ENCODE measurements around the gene RBM19. TPM values are rescaled to one million over a fixed set of nuclear protein-coding genes. Genes with fewer than 3 reads are reported as not detected.

Gene RBM19
- total RNA-seq, 1 donor from 2014 or later, result 31.1 TPM

DNA sequence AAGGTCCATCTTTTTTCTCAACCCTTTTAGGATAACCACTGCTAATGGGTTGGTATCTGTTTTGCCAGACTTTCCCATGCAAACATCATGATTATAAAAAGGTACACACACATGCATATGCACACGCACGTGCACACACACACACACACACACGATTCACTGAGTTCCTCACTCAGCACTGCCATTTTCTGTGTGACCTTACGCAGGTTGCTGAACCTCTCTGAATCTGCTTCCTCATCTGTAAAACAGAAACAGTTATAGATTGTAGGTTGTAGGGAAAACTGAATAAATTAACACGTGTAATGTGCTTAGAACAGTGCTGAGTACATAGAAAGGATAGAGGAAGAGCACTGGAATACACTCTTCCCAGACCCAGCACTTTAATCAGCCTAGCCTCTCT lies 182.3 kb downstream of the RBM19 start:
- no peak overlapping the region for H3K27ac Mint-ChIP-seq (ENCODE audit: unreplicated experiment)
- H3K36me3 Mint-ChIP-seq (ENCODE audit: unreplicated experiment), result no peaks in the 10 kb centered on the region
- H3K4me3 Mint-ChIP-seq (ENCODE audit: unreplicated experiment), result no peak overlapping the region
- TF ChIP-seq, protein P1, sequence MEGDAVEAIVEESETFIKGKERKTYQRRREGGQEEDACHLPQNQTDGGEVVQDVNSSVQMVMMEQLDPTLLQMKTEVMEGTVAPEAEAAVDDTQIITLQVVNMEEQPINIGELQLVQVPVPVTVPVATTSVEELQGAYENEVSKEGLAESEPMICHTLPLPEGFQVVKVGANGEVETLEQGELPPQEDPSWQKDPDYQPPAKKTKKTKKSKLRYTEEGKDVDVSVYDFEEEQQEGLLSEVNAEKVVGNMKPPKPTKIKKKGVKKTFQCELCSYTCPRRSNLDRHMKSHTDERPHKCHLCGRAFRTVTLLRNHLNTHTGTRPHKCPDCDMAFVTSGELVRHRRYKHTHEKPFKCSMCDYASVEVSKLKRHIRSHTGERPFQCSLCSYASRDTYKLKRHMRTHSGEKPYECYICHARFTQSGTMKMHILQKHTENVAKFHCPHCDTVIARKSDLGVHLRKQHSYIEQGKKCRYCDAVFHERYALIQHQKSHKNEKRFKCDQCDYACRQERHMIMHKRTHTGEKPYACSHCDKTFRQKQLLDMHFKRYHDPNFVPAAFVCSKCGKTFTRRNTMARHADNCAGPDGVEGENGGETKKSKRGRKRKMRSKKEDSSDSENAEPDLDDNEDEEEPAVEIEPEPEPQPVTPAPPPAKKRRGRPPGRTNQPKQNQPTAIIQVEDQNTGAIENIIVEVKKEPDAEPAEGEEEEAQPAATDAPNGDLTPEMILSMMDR (IDR thresholded peaks at IDR 0.05), result no peak
- H3K27me3 Mint-ChIP-seq (ENCODE audit: unreplicated experiment), result peaks cover 47% of the 10 kb centered on the region
- peaks cover 4% of the 10 kb centered on the region for H3K4me1 Mint-ChIP-seq (ENCODE audit: unreplicated experiment)
- no peaks in the 10 kb centered on the region for H3K9me3 Mint-ChIP-seq (ENCODE audit: unreplicated experiment)
- DNase-seq (ENCODE audit: extremely low spot score, unreplicated experiment), result no peak

DNA sequence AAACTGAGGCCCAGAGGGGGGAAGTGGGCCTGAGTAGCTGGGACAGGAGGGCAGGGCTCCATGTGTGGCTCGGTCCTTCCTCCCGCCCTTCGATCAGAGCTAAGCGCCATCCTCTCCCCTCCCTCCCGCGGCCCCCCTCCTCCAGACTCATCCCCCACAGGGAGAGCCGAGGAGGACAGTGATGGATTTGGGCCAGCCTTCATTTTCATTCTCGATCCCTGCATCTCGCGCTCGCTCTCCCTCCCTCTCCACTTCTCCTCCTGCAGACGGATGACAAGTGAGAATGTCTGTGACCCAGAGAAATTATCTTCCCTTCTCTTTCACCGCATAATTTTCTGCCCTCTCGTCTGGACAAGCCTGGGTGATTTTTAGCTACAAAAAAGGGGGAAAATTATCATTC lies 183.3 kb downstream of the RBM19 start:
- no peak overlapping the region for H3K27ac Mint-ChIP-seq (ENCODE audit: unreplicated experiment)
- H3K27me3 Mint-ChIP-seq (ENCODE audit: unreplicated experiment), result peaks cover 54% of the 10 kb centered on the region
- H3K36me3 Mint-ChIP-seq (ENCODE audit: unreplicated experiment), result no peaks in the 10 kb centered on the region
- no peak overlapping the region for H3K4me3 Mint-ChIP-seq (ENCODE audit: unreplicated experiment)
- H3K9me3 Mint-ChIP-seq (ENCODE audit: unreplicated experiment), result no peaks in the 10 kb centered on the region
- peaks cover 2% of the 10 kb centered on the region for H3K4me1 Mint-ChIP-seq (ENCODE audit: unreplicated experiment)
- DNase-seq (ENCODE audit: extremely low spot score, unreplicated experiment), result no peak
- TF ChIP-seq, protein P1 (IDR thresholded peaks at IDR 0.05), result no peak

DNA sequence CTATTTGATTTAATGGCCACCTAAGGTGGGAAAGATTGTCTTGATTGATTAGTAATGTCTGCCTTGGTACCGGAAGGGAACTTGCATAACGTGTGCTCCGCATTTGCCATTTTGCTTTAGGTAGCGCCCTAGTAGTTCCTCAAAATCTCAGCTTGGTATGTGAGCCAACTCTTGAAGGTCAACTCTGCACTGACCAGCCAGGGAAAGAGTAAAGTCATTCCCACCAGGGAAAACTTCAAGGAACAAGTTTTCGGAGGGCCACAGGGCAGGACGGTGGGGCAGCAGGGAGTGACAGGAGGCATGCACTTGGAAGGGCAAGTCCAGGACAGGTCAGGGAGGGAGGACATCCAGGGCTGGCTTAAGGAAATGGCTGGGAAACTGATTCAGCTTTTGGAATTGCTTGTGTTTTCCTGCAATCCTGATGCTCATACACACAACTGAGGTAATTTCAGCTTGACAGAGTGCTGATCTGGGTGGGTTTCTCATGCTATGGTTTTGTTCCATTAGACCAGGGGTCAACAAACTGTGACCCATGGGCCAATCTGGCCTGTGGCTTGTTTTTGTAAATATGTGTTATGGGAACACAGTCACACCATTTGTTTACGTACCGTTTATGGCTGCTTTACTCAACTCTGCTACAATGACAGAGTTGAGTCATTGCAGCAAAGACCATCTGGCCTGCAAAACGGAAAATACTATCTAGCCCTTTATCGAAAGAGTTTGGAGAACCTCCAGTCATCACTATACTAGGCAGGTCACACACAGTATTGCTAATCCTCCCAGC lies 184.5 kb downstream of the RBM19 start:
- no peaks in the 10 kb centered on the region for H3K4me1 Mint-ChIP-seq (ENCODE audit: unreplicated experiment)
- no peak overlapping the region for H3K4me3 Mint-ChIP-seq (ENCODE audit: unreplicated experiment)
- no peaks in the 10 kb centered on the region for H3K9me3 Mint-ChIP-seq (ENCODE audit: unreplicated experiment)
- TF ChIP-seq, protein P1 (IDR thresholded peaks at IDR 0.05), result no peak
- no peak overlapping the region for H3K27ac Mint-ChIP-seq (ENCODE audit: unreplicated experiment)
- H3K36me3 Mint-ChIP-seq (ENCODE audit: unreplicated experiment), result no peaks in the 10 kb centered on the region
- H3K27me3 Mint-ChIP-seq (ENCODE audit: unreplicated experiment), result peaks cover 47% of the 10 kb centered on the region
- no peak for DNase-seq (ENCODE audit: extremely low spot score, unreplicated experiment)

DNA sequence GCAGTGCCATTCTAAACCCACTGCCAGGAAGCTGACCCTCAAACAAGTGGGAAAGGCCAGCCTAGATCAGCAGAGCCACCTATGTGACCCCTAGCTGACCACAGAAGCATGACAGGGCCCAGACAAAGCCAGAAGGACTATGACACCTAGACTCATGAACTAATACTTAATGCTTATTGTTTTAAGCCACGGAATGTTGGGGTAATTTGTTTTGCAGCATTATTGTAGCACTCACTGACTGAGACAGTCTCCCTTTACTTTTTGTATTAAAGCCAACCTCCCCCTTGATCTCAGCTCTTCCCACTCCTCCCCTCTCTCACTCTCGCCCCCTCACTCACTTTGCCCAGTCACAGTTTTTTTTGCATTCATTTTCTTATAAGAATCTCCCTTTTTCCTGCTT lies 186.4 kb downstream of the RBM19 start:
- H3K4me1 Mint-ChIP-seq (ENCODE audit: unreplicated experiment), result no peaks in the 10 kb centered on the region
- H3K36me3 Mint-ChIP-seq (ENCODE audit: unreplicated experiment), result no peaks in the 10 kb centered on the region
- TF ChIP-seq, protein P1 (IDR thresholded peaks at IDR 0.05), result no peak
- H3K9me3 Mint-ChIP-seq (ENCODE audit: unreplicated experiment), result no peaks in the 10 kb centered on the region
- no peak overlapping the region for H3K27ac Mint-ChIP-seq (ENCODE audit: unreplicated experiment)
- H3K4me3 Mint-ChIP-seq (ENCODE audit: unreplicated experiment), result no peak overlapping the region
- H3K27me3 Mint-ChIP-seq (ENCODE audit: unreplicated experiment), result peaks cover 42% of the 10 kb centered on the region
- no peak for DNase-seq (ENCODE audit: extremely low spot score, unreplicated experiment)

DNA sequence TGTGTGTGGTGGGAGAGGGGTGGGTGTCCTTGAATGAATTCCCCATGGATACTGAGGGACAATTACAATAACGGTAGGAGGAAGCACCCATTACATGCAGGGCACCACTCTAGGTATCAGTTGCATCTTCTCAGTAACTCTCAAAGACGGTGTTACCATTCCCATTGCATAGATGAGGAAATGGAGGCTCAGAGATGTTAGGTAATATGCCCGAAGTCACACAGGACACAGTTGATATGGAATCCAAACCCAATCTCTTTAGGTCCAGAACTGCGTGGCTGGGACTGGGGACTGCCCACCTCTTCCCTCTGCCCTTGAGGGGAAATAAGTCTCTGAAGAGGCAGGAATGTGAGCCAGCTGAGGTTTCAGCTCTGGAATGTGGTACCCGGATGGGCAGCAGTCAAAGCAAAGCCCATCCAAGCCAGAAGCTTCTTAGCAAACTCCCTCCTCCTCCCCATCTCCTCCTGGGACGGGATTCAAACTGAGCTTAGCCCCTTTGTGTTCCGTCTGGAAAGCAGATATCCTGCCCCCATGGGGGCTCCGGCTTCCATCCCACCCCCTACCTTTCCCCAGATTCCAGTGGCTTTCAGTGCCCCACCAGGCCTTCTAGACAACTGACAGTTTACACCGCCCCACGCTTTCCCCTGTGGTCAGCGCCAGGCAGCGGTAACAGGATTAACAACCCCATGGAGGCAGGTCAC lies 187.5 kb downstream of the RBM19 start:
- H3K9me3 Mint-ChIP-seq (ENCODE audit: unreplicated experiment), result no peaks in the 10 kb centered on the region
- H3K4me1 Mint-ChIP-seq (ENCODE audit: unreplicated experiment), result no peaks in the 10 kb centered on the region
- DNase-seq (ENCODE audit: extremely low spot score, unreplicated experiment), result no peak
- no peaks in the 10 kb centered on the region for H3K36me3 Mint-ChIP-seq (ENCODE audit: unreplicated experiment)
- H3K27ac Mint-ChIP-seq (ENCODE audit: unreplicated experiment), result no peak overlapping the region
- H3K27me3 Mint-ChIP-seq (ENCODE audit: unreplicated experiment), result peaks cover 44% of the 10 kb centered on the region
- TF ChIP-seq, protein P1 (IDR thresholded peaks at IDR 0.05), result no peak
- H3K4me3 Mint-ChIP-seq (ENCODE audit: unreplicated experiment), result no peak overlapping the region

All from osteocyte (in vitro differentiated cells).